HG03378 (cell line): Measurements from ENCODE around the gene ETV3.

ENCODE experiments used
- ATAC-seq: cut with Tn5 transposase; IDR thresholded peaks from one replicate; pipeline ENCODE4 v1.9.1; 2021; ENCODE audit warnings: mild to moderate bottlenecking, moderate library complexity; ENCODE audit not compliant: unreplicated experiment

Gene ETV3

DNA sequence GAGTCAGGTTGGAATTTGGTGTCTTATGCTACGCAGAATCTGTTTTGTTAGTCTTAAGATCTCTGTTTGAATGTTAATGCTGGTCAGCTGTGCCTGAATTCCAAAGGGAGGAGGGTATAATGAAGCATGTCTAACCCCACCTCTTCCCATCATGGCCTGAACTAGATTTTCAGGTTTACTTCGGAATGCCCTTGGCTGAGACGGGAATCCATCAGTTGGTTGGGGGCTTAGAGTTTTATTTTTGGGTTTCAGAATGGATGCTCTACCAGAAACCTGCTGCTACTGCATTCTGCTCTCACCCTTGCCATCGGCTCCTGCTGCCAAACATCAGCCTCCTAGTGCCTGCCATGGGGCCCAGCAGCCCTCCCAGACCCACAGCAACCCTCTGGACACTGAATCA is 24.1 kb upstream of the ETV3 start:
- no peak for ATAC-seq

DNA sequence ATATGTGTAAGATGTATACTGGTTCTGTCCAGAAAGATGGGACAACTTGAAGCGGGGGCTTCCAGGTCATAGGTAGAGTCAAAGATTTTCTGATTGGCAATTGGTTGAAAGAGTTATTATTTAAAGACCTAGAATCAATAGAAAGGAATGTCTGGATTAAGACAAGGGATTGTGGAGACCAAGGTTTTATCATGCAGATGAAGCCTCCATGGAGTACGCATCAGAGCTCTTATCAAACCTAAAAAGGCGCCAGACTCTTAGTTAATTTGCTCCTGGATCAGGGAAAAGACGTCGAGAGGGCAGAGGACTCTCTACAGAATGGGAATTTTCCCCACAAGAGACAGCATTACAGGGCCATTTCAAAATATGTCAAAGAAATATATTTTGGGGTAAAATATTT is 23.7 kb upstream of the ETV3 start:
- no peak for ATAC-seq

DNA sequence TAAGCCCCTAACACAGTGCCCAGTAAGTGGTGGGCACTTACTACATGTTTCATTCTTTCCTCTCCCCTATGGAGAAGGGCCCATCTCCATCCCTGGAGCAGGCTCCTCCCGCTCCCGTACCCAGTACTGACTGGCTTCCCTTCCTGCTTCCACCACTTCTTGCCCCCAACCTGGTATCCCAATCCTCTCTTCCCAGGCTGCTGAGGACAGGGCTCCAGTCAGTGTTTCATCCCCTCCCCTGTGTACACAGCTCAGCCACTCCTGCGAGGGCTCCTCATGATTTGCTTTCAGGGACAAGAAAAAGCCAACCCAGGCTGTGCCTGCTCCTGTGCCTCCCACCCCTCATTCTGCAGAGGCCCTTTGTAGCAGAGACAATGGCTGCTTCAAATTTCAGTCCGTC is 20.8 kb upstream of the ETV3 start:
- no peak for ATAC-seq

- ATAC-seq: no peak
These were observed 19.5 kb upstream of the ETV3 start for GRCh38 chr1:157157501-157158190.

DNA sequence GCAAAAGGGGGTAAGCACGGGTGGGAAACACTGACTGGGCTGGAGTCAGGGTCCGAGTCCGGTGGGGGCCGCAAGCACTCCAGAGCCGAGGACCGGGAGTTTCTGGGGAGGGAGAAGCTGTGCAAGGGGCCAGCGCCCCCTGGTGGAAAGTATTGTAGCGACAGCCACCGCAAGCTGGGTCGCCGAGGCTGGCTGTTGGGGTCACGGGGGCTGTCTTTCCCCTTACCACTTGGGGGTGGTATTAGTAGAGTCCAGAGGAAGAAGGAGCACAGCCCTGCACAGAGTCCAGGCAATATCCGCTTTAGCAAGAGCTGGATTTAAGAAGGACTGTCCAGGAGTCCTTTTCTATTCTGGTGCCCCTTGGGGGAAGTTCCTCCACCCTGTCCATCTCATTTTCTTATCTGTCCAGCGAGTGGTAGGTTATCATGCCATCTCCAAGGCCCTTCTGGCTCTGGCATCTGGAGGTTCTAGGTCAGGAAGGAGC is 17.9 kb upstream of the ETV3 start:
- no peak for ATAC-seq

DNA sequence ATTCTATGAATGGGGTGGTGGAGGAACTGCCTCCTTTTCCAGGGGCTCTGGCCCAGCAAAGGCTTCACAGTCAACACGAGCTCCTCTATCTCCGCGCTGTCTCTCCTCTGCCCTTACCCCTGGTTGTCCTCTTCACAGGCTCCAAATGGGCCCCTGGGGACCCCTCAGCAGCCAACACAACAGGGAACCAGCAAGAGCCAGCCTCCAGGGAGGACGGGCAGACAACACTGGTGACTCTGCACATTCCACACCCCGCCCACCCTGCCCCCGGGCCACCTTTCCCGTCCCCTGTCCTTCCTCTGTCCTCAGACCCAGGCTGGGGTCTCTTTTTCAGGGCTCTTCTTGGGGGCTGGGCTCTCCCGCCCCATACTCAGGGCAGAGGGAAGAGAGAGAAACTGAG is 17.5 kb upstream of the ETV3 start:
- ATAC-seq: no peak

DNA sequence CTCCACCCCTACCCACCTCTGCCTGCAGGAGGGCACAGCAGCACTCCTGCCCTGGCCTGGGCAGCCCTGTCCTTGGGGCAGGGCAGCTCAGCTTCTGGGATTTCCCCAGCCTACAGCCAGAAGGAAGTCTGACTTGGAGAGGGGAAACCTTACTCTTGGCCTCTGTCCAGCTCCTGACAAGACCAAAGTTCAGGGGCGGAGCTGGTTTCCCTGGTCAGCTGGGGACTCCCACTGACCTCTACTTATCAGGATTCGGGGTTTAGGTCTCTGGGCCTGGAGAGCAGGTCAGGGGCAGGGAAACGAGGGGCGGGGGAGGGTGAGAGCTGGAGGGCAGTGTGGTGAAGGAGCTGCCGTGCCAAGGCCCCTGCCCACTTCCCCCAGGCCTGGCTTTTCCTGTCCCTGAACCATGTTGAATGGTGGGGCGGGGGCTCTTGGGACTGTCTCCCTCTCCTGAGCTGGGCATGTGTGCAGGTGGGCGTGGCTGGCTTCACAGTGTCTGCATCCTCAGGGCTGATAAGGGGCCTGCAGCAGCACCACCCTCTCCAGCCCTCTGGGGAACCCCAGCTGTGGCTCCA is 16.8 kb upstream of the ETV3 start:
- no peak for ATAC-seq

- ATAC-seq: no peak
These were observed 16.1 kb upstream of the ETV3 start for GRCh38 chr1:157154291-157154690.

DNA sequence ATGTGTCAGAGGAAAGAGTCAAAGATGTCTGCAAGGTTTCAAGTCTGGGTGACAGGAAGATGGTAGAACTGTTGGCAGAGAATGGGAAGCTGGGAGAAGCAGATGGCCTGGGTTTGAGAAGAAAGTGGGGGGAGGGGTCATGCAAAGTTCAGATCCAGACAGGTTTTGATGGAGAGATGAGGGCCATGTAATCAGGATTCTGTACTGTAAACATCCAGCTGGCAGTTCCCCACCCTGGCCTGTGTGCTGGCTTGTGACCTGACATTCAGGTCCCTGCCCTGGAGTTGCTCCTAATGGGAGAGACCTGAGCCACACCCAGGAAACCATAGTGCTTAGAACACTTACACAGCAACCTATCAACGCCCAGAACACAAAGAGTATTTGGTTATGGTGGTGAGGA is 15.6 kb upstream of the ETV3 start:
- no peak for ATAC-seq

DNA sequence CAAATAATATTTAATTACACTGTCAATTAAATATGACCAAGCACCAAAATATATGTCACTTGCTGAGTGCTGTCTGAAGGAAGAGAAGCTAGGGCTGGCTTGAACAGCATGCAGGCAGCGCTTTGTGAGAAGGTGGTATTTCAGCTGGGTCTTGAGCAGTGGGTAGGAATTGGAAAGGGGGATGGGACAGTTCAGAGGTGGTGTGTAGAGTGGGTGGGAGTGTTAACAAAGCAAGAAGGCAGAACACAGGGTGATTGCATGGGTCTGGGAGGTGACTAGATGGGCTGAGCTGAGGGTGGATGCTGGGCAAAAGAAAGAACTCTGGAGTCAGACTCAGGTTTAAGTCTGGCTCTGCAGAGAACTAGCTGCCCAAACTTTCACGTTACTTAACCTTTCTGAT is 14.3 kb upstream of the ETV3 start:
- no peak for ATAC-seq

- no peak for ATAC-seq
These were observed 13.3 kb upstream of the ETV3 start for GRCh38 chr1:157151506-157151905.

DNA sequence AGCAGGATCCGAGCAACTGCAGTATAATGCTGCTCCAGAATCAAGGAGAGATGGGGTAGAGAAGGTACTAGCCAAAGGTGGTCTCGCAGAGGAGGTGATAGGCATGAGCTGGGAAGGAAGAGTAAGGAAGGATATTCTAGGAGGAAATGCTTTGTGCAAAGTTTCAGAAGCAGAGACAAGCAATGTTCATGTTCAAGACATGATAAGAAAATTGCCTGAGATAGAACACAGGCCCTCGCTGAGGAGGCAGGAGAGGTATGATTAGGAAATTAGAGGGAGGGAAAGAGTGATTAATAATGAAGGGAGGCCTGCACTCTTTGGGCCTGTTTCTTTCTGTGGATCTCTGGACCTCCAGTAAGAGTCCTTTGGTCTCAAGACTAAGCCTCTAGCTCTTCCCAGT is 12.9 kb upstream of the ETV3 start:
- no peak for ATAC-seq

DNA sequence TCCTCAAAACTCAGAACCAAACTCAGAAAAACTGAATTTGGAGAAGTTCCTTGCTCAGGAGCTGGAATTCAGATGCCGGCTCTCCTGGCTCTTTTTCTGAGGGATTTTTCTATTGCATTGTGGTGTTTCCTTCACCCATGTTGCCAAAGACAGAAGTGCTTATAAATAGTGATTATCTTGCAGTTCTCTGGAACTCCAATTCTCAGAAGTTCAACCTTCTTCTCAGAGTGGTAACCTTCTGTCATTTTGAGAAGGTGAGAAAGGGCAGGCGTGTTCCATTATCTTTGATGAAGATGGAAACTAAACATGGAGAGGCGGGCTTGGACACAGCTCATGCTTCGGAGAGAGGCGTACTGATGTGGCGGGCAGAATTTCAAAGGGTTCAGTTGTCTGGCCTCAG is 12.4 kb upstream of the ETV3 start:
- no peak for ATAC-seq

DNA sequence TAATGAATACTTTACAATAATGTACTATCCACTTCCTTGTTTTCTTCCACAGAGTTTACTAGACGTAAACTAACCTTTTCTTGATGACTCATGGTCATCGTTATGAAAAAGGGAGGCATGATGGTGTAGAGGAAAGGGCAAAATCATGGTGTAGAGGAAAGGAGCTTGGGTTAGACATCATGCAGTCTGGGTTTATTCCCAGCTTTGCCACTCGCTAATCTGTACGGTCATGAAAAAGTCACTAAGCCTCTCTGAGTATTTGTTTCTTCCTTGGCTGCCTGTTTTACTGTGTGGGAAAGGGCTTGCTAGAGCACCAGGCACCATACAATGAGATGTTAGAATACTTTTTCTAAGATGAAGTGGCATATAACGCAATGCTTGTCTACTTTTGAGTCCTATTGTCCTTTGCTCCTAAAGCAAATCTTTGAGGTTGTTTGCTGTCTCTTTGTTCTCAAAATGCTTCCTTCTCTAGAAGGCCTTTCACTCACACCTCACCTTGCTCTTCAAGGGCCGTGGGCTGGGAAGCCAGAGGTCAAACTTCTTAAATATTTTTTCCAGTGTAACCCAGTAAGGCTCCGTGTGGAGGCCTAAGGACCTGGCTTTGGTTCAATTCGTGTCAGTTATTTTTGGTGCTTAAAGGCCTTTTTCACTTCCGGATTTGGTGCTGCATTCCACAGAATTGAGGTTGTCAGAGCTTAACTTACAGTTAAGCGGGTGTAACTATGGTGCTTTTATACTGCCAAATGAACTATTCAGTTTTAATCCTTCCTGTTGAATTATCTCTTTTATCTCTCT is 9.9 kb upstream of the ETV3 start:
- no peak for ATAC-seq

GRCh38 chr1:157147037-157147436 is 8.8 kb upstream of the ETV3 start:
- no peak for ATAC-seq

DNA sequence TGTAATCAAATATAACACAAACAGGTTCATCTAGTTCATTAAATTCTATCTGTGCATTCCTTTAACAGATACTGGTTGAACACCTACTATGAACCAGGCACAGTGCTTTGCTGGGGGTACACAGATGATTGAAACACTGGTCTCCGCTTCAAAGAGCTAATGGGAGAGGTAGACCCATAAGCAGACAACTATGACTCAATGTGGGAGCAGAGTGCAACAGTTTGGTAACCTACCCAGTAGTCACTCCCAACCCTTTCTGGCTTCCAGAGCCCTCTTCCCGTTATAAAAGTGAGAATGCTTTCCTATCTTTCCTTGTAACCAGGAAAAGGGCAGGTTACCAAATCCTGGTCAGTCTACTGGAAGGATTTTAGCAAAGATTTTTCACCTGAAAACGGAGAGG is 8.0 kb upstream of the ETV3 start:
- no peak for ATAC-seq

DNA sequence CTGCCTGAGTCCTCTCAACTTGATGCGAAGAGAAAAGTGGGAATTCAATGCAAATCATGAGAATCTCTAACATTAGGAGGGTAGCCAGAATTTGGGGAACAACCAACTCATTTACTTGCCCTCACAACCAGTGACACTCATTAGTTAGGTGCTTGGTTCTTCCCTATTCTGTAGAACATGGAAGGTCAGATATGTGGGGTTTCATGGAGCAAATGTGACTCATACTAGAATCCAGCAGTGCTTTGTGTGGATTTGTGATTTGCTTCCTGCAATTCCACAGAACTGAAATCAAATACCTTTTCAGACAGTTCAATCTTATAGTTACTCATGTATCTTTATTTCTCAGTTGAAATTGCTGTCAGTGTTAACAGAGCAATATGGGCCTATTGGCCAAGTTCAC is 6.9 kb upstream of the ETV3 start:
- ATAC-seq: no peak

GRCh38 chr1:157144509-157144908 is 6.3 kb upstream of the ETV3 start:
- no peak for ATAC-seq

- ATAC-seq: no peak
These were observed 4.7 kb upstream of the ETV3 start for GRCh38 chr1:157142765-157143423.

- ATAC-seq: no peak
These were observed 4.0 kb upstream of the ETV3 start for GRCh38 chr1:157142201-157142600.

DNA sequence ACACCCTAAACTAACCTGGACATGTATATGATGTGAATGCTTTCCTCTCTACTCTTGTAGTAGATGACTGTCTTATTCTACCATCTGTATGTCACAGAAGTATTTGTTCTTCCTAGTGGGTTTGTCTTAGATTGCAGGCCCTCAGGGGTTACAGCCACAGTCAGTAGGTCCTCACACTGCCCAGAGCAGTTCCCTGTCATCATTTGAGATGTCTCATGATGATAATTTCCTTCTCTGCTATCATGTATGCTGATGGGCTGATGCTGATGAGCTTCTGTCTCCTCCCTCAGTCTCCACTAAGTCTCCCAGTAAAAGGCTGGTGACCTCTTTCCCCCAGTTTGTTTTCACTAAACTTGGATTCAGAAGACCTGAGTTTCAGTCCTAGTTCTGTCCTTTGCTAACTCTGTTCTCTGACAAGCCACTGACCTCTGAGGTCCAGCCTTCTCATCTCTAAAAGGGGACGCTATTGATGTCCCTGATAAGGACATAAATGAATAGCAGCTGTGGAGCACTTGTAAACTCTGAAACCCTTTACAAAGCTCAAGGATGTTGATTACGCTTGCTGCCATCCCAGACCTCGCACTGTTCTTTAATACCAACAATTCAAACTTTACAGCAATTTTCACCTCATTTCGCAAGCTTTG is 3.1 kb upstream of the ETV3 start:
- ATAC-seq: no peak
